Left renal pelvis (tissue), 4 donors: ENCODE data around the gene CMTM1. TPM values are rescaled to one million over a fixed set of nuclear protein-coding genes. Genes with fewer than 3 reads are reported as not detected.
A peak's percentile ranks its signal among the peaks of the same experiment; 100 is the strongest.
"Not testable (repeated sequence)": the region's sequence is repeated elsewhere in the genome, so short reads cannot be mapped to it uniquely, and the experiment has no call there.

Source experiments
- DNase-seq, 4 donors: peaks; one replicate each; pipeline ENCODE4 v3.0.0-alpha.2; 2013; ENCODE audit warnings: low read depth in 4 of 4, low spot score in 3 of 4
- polyA plus RNA-seq, 4 donors: library from polyadenylated mRNA; unstranded; fragments of 120-200 nt; gene quantifications; one replicate each; pipeline ENCODE4 v1.2.1, GENCODE V29; 2013; ENCODE audit not compliant: insufficient read length in 4 of 4

Gene CMTM1
- polyA plus RNA-seq, 4 donors, result 5.2 to 9.8 (median 6.7) TPM

DNA sequence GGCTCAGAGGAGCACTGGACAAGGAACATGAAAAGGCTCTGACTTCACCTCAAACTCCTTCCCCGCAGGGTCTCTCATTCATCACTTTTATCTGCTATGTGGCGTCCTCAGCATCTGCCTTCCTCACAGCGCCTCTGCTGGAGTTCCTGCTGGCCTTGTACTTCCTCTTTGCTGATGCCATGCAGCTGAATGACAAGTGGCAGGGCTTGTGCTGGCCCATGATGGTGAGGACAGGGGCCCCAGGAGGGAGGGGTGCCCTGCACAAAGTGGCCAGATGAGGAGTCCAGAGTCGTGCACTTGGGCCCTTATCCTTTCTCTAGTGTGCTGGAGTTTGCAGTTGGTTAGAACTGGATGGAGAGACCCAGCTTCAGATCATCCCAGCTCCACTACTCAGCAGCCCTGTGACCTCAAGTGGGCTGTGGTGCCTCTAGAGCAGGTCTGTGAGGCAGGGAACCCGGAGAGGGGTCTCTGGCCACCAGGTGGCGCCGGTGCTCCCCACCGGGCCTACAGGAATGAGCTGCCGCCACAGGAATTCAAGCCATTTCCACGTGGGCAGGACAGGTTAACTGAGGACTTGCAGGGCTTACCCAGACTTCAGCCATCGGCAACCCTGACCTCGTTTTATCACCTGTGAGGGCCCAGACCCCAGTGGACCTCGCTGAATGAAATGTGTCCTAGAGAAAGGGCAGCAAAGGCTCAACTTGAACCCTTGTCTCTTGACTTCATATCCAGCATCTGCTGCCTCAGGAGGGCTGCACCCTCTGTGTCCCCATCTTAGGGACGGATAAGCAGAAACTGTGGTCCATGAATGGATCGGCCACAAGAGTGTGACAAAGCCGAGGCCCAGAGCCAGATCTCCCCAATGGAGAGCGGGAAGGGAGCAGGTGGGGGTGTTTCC is 42.3 kb downstream of the CMTM1 start:
- DNase-seq, result peak in 3 of 4 donors; percentile 60 to 73 (median 70)

DNA sequence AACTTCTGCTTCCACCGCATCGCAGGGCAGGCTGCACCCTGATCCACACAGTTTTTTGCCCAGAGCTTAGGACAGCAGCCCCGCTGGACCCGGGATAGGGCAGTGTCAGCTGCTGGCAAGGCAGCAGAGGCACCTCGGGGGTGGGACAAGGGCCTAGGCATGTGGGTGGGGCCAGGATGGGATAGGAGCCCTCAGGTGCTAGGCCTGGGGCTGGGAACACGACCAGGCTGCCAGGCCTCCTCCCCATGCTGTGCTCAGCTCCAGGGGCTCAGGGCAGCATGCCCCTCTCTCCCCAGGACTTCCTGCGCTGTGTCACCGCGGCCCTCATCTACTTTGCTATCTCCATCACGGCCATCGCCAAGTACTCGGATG is 42.9 kb downstream of the CMTM1 start:
- no peak for DNase-seq

DNA sequence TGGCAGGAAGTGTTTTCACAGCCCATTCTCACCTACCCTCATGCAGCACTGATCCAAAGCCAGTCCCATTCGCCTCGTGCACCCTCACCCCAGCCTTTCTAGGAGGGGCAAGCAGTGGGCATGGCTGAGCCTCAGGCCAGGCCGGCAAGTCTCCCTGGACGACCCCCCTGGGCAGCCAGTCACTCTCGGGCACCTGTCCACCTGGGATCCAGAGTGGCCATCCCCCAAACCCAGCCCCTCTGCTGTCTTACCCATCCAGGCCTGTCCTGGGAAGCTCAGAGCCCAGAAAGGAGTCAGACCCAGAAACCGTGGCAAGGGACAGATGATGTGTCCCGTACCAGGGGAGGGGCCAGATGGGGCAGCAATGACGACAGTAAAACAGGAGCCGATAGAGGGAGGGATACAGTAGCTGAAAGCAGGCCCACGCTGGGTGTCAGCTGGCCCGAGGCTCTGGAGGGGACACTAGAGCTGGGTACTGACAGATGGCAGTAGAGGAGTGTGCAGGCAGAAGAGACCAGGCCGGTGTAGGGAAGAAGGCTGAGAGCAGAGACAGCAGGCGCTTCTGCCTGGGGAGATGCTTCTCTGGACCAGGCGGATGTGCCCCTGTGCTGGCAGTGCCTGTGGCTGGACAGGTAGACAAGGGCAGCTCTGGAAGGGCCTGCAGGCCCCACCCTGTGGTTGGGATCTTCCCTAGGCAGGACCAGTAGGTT is 44.0 kb downstream of the CMTM1 start:
- DNase-seq, result no peak

DNA sequence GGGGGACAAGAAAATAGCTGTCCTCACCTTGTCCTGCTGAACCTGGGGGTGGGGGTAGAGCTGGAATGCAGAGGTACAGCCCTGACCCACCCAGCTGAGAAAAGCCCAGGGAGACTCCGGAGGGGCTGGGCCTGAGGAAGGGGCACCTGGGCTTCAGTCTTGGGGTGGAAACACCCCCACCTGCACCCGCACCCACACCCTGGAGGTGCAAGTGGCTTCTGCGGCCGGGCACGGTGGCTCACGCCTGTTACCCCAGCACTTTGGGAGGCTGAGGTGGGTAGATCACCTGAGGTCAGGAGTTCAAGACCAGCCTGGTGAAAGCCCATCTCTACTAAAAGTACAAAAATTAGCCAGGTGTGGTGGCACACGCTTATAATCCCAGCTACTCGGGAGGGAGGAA is 45.7 kb downstream of the CMTM1 start:
- DNase-seq, result not testable (repeated sequence)

DNA sequence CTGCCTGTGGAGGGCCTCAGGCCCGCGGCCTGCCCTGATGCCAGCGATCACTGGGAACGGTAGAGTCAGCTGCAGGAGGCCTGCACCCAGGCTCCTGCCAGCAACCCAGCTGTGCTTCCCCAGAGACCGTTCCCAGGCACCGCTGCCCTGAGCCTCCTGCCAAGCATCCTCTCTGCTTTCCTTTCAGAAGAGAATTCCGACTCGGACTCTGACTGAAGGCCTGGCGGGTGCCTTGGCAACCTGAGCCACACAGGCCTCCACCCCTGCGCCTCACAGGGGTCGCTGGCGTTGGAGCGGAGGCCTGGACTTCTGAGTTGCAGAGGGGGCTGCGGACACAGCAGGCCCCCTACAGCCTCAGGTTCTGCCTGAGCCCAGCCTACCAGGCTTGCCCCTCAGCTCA is 46.2 kb downstream of the CMTM1 start:
- DNase-seq, result no peak

DNA sequence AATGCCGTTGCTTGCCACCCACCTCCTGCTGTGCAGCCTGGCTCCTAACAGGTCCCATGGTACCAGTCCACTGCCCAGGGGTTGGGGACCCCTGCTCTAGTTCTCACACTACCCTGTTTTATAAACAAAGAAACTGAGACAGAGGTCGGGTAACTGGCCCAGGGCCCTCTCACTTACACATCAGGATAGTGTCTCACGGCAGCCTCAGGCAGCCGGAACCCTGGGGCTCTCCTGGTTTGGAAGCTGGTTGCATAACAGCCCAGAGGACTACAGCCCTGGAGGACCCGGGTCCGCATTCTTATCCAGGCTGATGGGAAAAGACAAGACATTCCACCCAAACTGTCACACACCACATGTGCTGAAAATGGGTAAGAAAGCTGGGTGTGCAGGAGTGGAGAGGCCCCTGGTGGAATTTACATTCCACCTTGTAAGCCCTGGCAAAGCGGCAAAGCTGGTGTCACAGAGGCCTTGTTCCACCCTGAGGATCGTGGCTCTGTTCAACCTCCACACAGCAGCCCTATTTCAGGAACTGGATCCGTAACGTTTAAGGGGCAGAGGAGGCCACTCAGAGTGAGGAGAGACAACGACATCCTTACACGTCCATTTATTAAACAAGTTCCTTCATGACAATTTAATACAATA is 48.0 kb downstream of the CMTM1 start:
- DNase-seq, result no peak

DNA sequence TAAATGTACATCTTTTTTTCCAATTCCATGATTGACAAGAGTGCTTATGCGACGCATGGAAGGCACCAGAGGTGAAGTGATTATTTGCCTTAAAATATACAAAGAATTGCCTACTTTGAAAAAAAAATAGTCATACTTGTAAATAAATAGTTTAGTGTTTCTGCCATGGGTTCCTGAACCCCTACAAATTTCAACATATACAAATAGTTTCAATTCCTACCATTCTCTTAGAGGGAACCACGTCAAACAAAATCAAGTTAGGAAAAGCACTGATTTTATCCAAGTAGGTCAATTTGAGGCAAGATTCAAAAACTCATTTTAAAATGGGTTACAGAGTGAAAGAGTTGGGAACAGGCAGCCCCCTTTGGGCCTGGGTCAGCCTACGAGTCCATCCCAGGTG is 49.9 kb downstream of the CMTM1 start:
- no peak for DNase-seq

DNA sequence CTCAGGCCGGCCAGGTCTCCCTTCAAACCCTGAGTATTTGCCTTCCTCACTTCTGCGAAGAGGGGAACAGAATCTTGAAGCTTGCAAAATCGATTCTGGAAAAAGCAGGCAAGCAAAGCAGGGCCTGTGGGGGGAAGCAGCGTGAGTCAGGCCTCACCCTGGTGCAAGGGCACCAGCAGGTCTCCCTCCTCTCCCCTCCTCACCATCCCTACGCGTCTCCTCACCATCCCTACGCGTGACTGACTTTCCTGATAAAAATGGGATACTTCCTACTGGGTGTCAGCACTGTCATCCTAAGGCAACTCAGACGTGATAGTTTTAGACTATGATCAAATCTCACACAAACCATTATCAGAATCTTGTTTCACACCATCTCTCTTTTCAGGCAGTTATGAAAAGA is 50.4 kb downstream of the CMTM1 start:
- DNase-seq, result no peak

DNA sequence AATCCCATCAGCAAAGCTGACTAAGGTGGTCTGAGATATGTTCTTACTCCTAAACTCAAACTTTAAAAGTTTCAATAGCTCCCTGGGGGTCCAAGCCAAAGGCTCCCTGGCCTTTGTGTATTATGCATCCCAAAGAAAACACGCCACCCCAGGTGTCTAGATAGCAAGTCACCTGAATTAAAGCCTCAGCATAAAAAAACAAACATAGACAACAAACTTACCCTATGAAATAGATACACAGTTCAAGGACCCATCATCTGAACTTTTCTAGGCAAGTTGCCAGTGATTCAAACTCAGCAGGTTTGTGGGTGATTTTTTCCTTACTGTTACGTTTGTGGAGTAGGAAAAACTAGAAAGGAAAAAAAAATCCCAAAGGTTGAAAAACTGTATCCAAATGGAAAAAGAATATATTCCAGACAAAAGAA is 50.8 kb downstream of the CMTM1 start:
- no peak for DNase-seq

DNA sequence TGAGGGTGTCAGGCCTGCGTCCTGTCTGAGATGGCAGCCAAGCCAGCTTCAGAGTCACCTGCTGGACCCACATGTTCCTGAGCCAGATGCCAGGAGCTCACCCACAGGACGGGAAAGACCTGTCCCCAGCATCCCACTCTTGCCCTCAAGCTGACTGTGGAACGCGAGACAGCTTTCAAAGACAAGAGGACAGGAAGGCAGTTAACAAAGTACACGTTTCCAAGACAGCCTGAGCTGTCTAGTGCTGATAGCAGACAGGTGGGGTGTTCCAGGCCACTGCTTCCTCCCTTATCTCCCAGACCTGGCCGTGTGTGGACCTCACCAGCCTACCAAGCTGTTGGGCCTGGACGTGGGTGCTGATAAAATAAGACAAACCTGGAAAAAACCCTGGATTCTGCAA is 51.5 kb downstream of the CMTM1 start:
- no peak for DNase-seq

DNA sequence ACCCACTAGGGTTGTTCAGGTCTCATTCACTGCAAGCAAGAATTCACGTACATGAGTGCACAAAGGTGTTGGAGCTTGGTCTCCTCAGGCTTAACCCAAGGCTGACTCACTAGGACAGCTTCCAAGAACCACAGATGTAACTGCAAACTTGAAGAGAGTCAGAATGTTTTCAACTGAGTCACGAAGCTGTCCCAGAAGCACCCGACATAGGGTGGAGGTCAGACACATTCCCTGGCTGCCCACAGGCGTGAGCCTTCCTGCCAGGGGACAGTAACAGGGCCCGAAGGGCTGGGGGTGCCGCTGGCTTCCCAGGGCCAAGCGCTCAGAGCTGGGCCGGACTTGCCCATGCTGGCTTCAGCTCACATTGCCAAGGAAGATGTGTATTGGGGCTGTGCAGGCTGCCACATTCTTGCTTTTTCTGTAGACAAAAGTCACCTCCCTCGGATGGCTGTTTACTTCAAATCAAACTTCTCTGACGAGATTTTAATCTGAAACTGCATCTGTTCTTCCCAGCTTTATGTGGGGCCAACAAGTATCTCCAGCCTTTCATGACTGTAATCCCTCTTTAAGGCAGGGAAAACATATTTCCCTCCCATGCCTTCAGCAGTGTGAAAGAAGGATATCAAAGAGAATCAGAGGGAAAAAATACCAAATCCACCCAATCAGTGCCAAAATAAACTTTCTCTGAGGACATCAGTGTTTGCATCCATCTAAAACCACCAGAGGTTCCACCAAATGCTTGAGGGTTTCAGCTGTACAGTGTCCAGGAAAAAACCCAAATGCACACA is 52.5 kb downstream of the CMTM1 start:
- DNase-seq, result no peak

DNA sequence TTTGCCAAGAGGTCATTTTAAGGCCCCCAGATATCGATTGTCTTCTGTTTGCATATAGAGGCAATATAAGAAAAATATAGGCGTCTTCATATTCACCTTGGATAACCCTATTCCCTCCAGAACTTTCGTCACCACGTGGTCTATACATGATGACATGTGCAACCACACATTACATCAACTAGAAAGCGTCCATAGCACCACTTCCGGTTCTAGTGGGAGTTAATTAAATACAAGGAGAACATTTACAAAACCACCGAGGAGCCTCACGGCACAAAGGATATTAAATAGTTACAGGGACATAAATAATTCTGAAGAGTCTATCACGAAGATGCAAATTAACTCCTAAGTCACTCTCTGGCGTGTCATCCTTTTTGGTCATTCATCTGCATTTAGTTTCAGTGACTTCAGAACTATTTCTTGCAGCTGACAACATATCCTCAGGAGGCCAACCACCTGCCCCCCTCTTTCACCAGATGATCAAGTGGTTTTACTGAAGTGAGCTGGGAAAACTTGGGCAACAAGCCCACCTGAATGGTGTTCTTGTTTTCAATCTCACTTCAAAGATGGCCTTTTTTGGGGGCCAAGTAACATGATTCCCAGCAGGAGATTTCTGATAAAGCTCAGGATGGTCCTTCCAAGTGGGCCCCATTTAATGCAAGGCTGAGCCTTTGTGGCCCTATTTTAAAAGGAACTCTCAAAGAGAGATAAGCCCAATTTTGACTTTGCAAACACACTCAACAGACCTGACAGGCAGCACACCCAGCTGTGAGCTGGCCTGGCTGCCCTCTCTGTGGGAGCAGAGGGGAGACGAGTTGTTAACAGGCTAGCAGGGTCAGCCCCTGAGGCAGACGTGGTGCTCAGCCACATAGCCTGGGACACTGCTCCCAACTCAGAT is 53.5 kb downstream of the CMTM1 start:
- DNase-seq, result no peak

DNA sequence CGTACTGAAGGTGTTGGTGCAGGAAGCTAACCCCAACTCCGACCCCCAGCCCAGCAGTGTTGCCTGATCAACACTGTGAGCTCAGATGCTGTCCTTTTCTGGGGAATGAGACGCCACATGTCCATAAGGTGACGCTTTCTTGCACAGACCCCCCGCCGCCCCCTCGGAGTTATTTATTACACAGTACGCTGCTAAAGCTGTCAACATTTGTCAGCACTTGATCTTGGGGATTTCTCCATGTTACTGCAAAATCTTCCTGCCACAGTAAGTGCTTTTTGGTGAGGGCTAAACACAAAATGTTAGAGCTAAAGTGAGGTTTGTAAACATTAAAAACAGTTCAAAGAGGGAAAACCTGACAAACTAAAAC is 54.2 kb downstream of the CMTM1 start:
- no peak for DNase-seq

DNA sequence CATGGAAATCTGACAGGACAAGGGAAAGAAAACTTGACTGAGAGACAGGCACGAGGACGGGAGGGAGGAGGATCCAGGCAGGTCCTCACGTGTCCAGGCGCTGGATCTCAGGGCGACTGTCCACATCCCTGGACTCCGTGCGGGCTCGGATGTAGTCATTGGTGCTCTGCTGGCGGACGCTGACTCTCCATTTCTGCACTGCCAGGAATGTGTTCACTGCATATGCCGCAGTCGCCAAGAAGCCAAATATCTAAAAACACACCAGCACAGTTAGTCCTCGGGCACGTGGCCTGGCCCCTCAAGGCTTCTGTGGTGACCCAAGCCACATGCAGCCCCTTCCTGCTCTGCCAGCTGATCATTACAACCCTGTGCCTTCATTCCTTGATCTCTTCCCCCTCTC is 55.7 kb downstream of the CMTM1 start:
- no peak for DNase-seq

DNA sequence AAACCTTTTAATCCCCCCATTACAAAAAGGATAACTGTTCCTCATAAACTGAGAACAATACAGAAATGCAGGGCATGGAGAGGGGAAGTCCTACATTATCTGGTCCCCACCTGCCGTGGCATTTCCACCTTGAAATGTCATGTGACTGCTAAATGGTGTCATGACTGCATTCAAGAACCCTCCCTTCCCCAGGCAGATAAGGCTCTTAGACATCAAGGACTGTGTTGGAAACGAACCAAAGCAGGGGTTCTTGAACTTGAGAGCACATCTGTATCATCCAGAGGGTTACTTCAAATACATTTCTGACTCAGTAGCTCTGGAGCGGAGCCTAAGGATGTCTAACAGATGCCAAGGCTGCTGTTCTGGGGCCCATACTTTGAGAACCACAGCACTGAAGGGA is 56.6 kb downstream of the CMTM1 start:
- no peak for DNase-seq

DNA sequence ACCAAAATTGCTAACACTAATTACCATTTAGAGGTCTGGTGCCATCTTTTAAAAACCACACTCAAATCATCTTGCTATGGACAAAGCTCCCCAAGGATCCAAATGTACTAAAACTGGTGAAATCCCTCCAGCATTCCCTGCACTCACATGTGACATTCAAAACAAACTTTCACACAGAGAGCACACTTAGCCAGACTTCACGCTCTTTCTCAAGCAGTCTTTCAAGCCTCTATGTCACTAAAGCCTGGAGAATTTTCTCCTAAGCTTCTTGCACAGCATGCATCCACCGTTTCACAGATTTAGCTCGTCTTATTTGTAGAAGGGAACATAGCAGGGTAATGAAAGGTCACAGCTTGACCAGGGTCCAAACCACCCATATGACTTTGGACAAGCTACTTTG is 57.5 kb downstream of the CMTM1 start:
- DNase-seq, result no peak

DNA sequence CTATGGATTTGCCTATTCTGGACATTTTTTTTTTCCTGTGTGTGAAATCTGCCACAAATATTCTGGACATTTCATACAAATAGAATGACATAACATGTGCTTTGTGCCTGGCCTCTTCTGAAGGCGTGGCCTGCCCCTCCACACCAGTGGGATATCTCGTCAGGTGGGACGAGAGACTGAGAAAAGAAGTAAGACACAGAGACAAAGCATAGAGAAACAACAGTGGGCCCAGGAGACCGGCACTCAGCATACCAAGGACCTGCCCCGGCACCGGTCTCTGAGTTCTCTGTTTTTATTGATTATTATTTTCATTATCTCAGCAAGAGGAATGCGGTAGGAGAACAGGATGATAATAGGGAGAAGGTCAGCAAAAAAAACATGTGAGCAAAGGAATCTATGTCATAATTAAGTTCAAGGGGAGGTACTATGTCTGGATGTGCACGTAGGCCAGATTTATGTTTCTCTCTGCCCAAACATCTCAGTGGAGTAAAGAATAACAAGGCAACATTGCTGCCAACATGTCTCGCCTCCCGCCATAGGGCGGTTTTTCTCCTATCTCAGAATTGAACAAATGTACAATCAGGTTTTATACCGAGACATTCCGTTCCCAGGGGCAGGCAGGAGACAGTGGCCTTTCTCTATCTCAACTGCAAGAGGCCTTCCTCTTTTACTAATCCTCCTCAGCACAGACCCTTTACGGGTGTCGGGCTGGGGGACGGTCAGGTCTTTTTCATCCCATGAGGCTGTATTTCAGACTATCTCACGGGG is 61.6 kb downstream of the CMTM1 start:
- DNase-seq, result not testable (repeated sequence)
